PC-3 (cell line): ENCODE results near the gene EIF2A. TPM values are rescaled to one million over a fixed set of nuclear protein-coding genes. Genes with fewer than 3 reads are reported as not detected.
A peak's percentile ranks its signal among the peaks of the same experiment; 100 is the strongest.

Experiments
- ATAC-seq: fragments of 200-7000 bp; cut with Tn5 transposase; 2 replicates; pipeline ENCODE4 v1.9.1; 2020; ENCODE audit warnings: mild to moderate bottlenecking, moderate library complexity
- BruUV-seq: library from RNA; stranded (reverse); fragments of 400-500 nt; replicated peaks from 2 replicates; lab custom pipeline; 2021; lab: Mats Ljungman, UMichigan
- CTCF ChIA-PET: fragments of 300-600 bp; sonication (Branson Sonifier 250); formaldehyde crosslinking; loops from one replicate; lab custom pipeline; 2022; ENCODE audit warnings: antibody characterized with exemption; lab: Charles Lee
- POLR2A ChIA-PET: fragments of 300-600 bp; sonication (Branson Sonifier 250); formaldehyde crosslinking; loops from one replicate; lab custom pipeline; 2022; ENCODE audit warnings: antibody characterized with exemption; ENCODE audit not compliant: unreplicated experiment; lab: Charles Lee
- DNase-seq: peaks from one replicate; pipeline ENCODE4 v3.0.0-alpha.2; 2015
- H2AFZ ChIP-seq: fragments of 300-600 bp; sonication (generic); 2 replicates; pipeline ENCODE4 v1.6.0; 2016; ENCODE audit warnings: antibody characterized with exemption, low read length
- H3F3A ChIP-seq: fragments of 300-600 bp; sonication (generic); one replicate; pipeline ENCODE4 v1.6.0; 2017; ENCODE audit warnings: antibody characterized with exemption, low read length, control low read depth, mild to moderate bottlenecking; ENCODE audit not compliant: unreplicated experiment
- H3K27ac ChIP-seq: fragments of 300-600 bp; sonication (generic); 2 replicates; pipeline ENCODE4 v1.5.1; 2016; ENCODE audit warnings: mild to moderate bottlenecking, low read length
- H3K27me3 ChIP-seq: fragments of 300-600 bp; sonication (generic); 2 replicates; pipeline ENCODE4 v1.6.1; 2016; ENCODE audit warnings: low read length, mixed read lengths
- H3K36me3 ChIP-seq: fragments of 300-600 bp; sonication (generic); 2 replicates; pipeline ENCODE4 v1.6.1; 2016; ENCODE audit warnings: low read depth, mixed run types, low read length, mixed read lengths
- H3K4me1 ChIP-seq: fragments of 300-600 bp; sonication (generic); 2 replicates; pipeline ENCODE4 v1.5.1; 2016; ENCODE audit warnings: low read length; ENCODE audit not compliant: insufficient read depth
- H3K4me2 ChIP-seq: fragments of 300-600 bp; sonication (generic); 2 replicates; pipeline ENCODE4 v1.6.0; 2016; ENCODE audit warnings: low read length
- H3K4me3 ChIP-seq: fragments of 300-600 bp; sonication (generic); 2 replicates; pipeline ENCODE4 v1.5.1; 2016; ENCODE audit warnings: mild to moderate bottlenecking, low read length, mixed read lengths
- H3K79me2 ChIP-seq: fragments of 300-600 bp; sonication (generic); 2 replicates; pipeline ENCODE4 v1.6.1; 2017; ENCODE audit warnings: low read length, mixed read lengths
- H3K9ac ChIP-seq: fragments of 300-600 bp; sonication (generic); 2 replicates; pipeline ENCODE4 v1.6.0; 2016; ENCODE audit warnings: mild to moderate bottlenecking, low read length
- H3K9me2 ChIP-seq: fragments of 300-600 bp; sonication (generic); replicated peaks from 2 replicates; pipeline ENCODE4 v1.6.1; 2016; ENCODE audit warnings: mixed run types, low read length, mixed read lengths
- H3K9me3 ChIP-seq: fragments of 300-600 bp; sonication (generic); 2 replicates; pipeline ENCODE4 v1.6.1; 2016; ENCODE audit warnings: low read length, mixed read lengths
- H4K20me1 ChIP-seq: fragments of 300-600 bp; sonication (generic); 2 replicates; pipeline ENCODE4 v1.6.1; 2016; ENCODE audit warnings: low read length, mixed read lengths
- CTCF ChIP-seq: fragments of 300-600 bp; sonication (generic); conservative IDR thresholded peaks from 2 replicates; pipeline ENCODE4 v1.5.1; 2017; ENCODE audit warnings: antibody characterized with exemption, low read depth, mild to moderate bottlenecking, low read length
- EZH2 ChIP-seq: fragments of 300-600 bp; sonication (generic); IDR thresholded peaks from one replicate; pipeline ENCODE4 v1.6.1; 2017; ENCODE audit warnings: antibody characterized with exemption, mild to moderate bottlenecking, low read length; ENCODE audit not compliant: unreplicated experiment
- EZH2phosphoT487 ChIP-seq: fragments of 300-600 bp; sonication (generic); IDR thresholded peaks from 2 replicates; pipeline ENCODE4 v1.6.1; 2018; ENCODE audit warnings: mild to moderate bottlenecking, antibody characterized with exemption, low read length, borderline replicate concordance
- intact Hi-C: fragments of 100-400 bp; cut with micrococcal nuclease; formaldehyde crosslinking; loops from 2 replicates; pipeline ENCODE4 v1.9.0; 2023
- total RNA-seq: library from RNA; depleted of rRNA; stranded (reverse); fragments of >200 nt; gene quantifications from 2 replicates; pipeline ENCODE4 v1.2.3, GENCODE V29; 2014

Gene EIF2A
- total RNA-seq, 1 experiment from 2014 or later, result 92.4 TPM

- ATAC-seq (0 out of 2 replicates have a peak, but pooled peaks have one; percentile 24), DNase-seq (no peak)
- Histone ChIP-seq H3K79me2 (no peaks in the 10 kb centered on the region; the same call in 1 of the 2 replicates), H3K9ac (no peak overlapping the region), H3K4me3 (no peak overlapping the region), H3F3A (no peaks in the 10 kb centered on the region), H2AFZ (no peak overlapping the region), H3K4me1 (no peaks in the 10 kb centered on the region), H3K9me2 (no peaks in the 10 kb centered on the region), H3K36me3 (peaks cover 61% of the 10 kb centered on the region), H4K20me1 (no peaks in the 10 kb centered on the region), H3K27ac (no peak overlapping the region), H3K27me3 (no peaks in the 10 kb centered on the region), H3K4me2 (no peak overlapping the region), H3K9me3 (no peaks in the 10 kb centered on the region)
- intact Hi-C loops, result no loop called here
- CTCF ChIA-PET, result no interaction called here
- POLR2A ChIA-PET, result no interaction called here
- no TSS peak for BruUV-seq
- no peak for TF ChIP-seq EZH2
- TF ChIP-seq CTCF, result no peak
- no peak for TF ChIP-seq EZH2phosphoT487
These were observed 20.7 kb downstream of the EIF2A start for GRCh38 chr3:150567328-150567727.

GRCh38 chr3:150577855-150578254, 31.3 kb downstream of the EIF2A start:
- Histone ChIP-seq H4K20me1 (no peaks in the 10 kb centered on the region), H3K9me2 (no peaks in the 10 kb centered on the region), H3K27me3 (no peaks in the 10 kb centered on the region), H2AFZ (no peak overlapping the region), H3K9me3 (no peaks in the 10 kb centered on the region), H3K4me1 (no peaks in the 10 kb centered on the region), H3K27ac (no peak overlapping the region), H3K4me3 (no peak overlapping the region), H3K4me2 (no peak overlapping the region), H3F3A (no peaks in the 10 kb centered on the region), H3K79me2 (peaks cover 15% of the 10 kb centered on the region), H3K9ac (no peak overlapping the region), H3K36me3 (peaks cover 55% of the 10 kb centered on the region)
- CTCF ChIA-PET, result interaction anchor here (0.6 kb wide), 1 partner anchor 49 kb away, joined by 3 read pairs; no protein-coding TSS in a partner anchor
- peak; percentile 18 for DNase-seq
- intact Hi-C loops, result loop anchor here (2.0 kb wide), 1 partner anchor 49 kb away; no protein-coding TSS in a partner anchor
- peak; percentile 62 for ATAC-seq
- TF ChIP-seq EZH2phosphoT487 (no peak), EZH2 (no peak), CTCF (peak; percentile 48)
- POLR2A ChIA-PET, result interaction anchor here (0.6 kb wide), 1 partner anchor 185 kb away, joined by 13 read pairs; the partner anchor contains the start of gene SIAH2
- no TSS peak for BruUV-seq

- TF ChIP-seq EZH2, result no peak
- TF ChIP-seq CTCF, result no peak
- TF ChIP-seq EZH2phosphoT487, result no peak
- no peak overlapping the region for H2AFZ ChIP-seq
- H3K4me1 ChIP-seq, result no peaks in the 10 kb centered on the region
- no peaks in the 10 kb centered on the region for H3K27me3 ChIP-seq
- H4K20me1 ChIP-seq, result no peaks in the 10 kb centered on the region
- ChIA-PET CTCF (no interaction called here), POLR2A (no interaction called here)
- H3K79me2 ChIP-seq, result peaks cover 37% of the 10 kb centered on the region
- no peak overlapping the region for H3K27ac ChIP-seq
- H3K9me2 ChIP-seq, result no peaks in the 10 kb centered on the region
- H3K9me3 ChIP-seq, result no peaks in the 10 kb centered on the region
- no TSS peak for BruUV-seq
- peaks cover 70% of the 10 kb centered on the region for H3K36me3 ChIP-seq
- no peak overlapping the region for H3K4me3 ChIP-seq
- no peak for ATAC-seq
- DNase-seq, result no peak
- H3K9ac ChIP-seq, result no peak overlapping the region
- no peak overlapping the region for H3K4me2 ChIP-seq
- intact Hi-C loops, result no loop called here
- no peaks in the 10 kb centered on the region for H3F3A ChIP-seq
These were observed 34.6 kb downstream of the EIF2A start for GRCh38 chr3:150581174-150581573.
